Activated CD4-positive, alpha-beta T cell treated with anti-CD3 and anti-CD28 coated beads, Interleukin-2, amount 50 U/mL, for 4 hours (primary cell): ENCODE measurements around the gene MINDY4.

Experiments
- DNase-seq, 2 experiments: peaks; one replicate each; pipeline ENCODE4 v3.0.0-alpha.2; 2020

Gene MINDY4

GRCh38 chr7:30884881-30885280 is 113.7 kb downstream of the MINDY4 start:
- no peak for DNase-seq

GRCh38 chr7:30886608-30887011 is 115.4 kb downstream of the MINDY4 start:
- DNase-seq: no peak

- DNase-seq: no peak
Observed at GRCh38 chr7:30887464-30887872, 116.3 kb downstream of the MINDY4 start.

GRCh38 chr7:30888747-30889146 is 117.5 kb downstream of the MINDY4 start:
- DNase-seq: no peak

GRCh38 chr7:30890226-30890625 is 119.0 kb downstream of the MINDY4 start:
- no peak for DNase-seq

GRCh38 chr7:30893357-30893756 is 122.1 kb downstream of the MINDY4 start:
- no peak for DNase-seq

- DNase-seq: no peak
Observed at GRCh38 chr7:30894009-30894408, 122.8 kb downstream of the MINDY4 start.

GRCh38 chr7:30894866-30895605 is 123.8 kb downstream of the MINDY4 start:
- no peak for DNase-seq

GRCh38 chr7:30896036-30896435 is 124.8 kb downstream of the MINDY4 start:
- DNase-seq: no peak

- no peak for DNase-seq
Observed at GRCh38 chr7:30896783-30897637, 125.8 kb downstream of the MINDY4 start.

GRCh38 chr7:30897770-30898169 is 126.6 kb downstream of the MINDY4 start:
- no peak for DNase-seq

GRCh38 chr7:30898411-30898810 is 127.2 kb downstream of the MINDY4 start:
- no peak for DNase-seq

GRCh38 chr7:30899066-30899465 is 127.8 kb downstream of the MINDY4 start:
- DNase-seq: no peak

- DNase-seq: no peak
Observed at GRCh38 chr7:30899630-30900029, 128.4 kb downstream of the MINDY4 start.

GRCh38 chr7:30900053-30900452 is 128.8 kb downstream of the MINDY4 start:
- no peak for DNase-seq

- DNase-seq: no peak
Observed at GRCh38 chr7:30900803-30901362, 129.7 kb downstream of the MINDY4 start.

GRCh38 chr7:30901856-30902255 is 130.6 kb downstream of the MINDY4 start:
- no peak for DNase-seq

- DNase-seq: no peak
Observed at GRCh38 chr7:30902466-30902865, 131.2 kb downstream of the MINDY4 start.

- DNase-seq: no peak
Observed at GRCh38 chr7:30903146-30903545, 131.9 kb downstream of the MINDY4 start.

GRCh38 chr7:30904561-30904960 is 133.3 kb downstream of the MINDY4 start:
- DNase-seq: no peak

GRCh38 chr7:30905078-30906012 is 134.1 kb downstream of the MINDY4 start:
- DNase-seq: no peak

GRCh38 chr7:30906014-30906413 is 134.8 kb downstream of the MINDY4 start:
- DNase-seq: no peak
